HUES48 (cell line): ENCODE data around the gene PRDM8.
"Not testable (repeated sequence)": the region's sequence is repeated elsewhere in the genome, so short reads cannot be mapped to it uniquely, and the experiment has no call there.

ENCODE experiments used
- H3K27ac ChIP-seq: one replicate; pipeline ENCODE4 v1.7.0; 2013; ENCODE audit warnings: low read depth, low read length, inconsistent platforms
- H3K27me3 ChIP-seq: 2 replicates; pipeline ENCODE4 v1.6.1; 2013; ENCODE audit warnings: mild to moderate bottlenecking, low read length; ENCODE audit not compliant: control insufficient read depth, insufficient read depth
- H3K36me3 ChIP-seq: 2 replicates; pipeline ENCODE4 v1.6.1; 2013; ENCODE audit warnings: low read length; ENCODE audit not compliant: control insufficient read depth, insufficient read depth
- H3K4me1 ChIP-seq: 2 replicates; pipeline ENCODE4 v1.6.1; 2013; ENCODE audit warnings: mild to moderate bottlenecking, low read length; ENCODE audit not compliant: control insufficient read depth, insufficient read depth
- H3K4me3 ChIP-seq: 2 replicates; pipeline ENCODE4 v1.5.1; 2013; ENCODE audit warnings: mild to moderate bottlenecking, low read depth, low read length
- H3K9ac ChIP-seq: 2 replicates; pipeline ENCODE4 v1.6.1; 2013; ENCODE audit warnings: mild to moderate bottlenecking, low read depth, low read length, moderate library complexity
- H3K9me3 ChIP-seq: 2 replicates; pipeline ENCODE4 v1.6.1; 2013; ENCODE audit warnings: low read length; ENCODE audit not compliant: control insufficient read depth, insufficient read depth

Gene PRDM8

DNA sequence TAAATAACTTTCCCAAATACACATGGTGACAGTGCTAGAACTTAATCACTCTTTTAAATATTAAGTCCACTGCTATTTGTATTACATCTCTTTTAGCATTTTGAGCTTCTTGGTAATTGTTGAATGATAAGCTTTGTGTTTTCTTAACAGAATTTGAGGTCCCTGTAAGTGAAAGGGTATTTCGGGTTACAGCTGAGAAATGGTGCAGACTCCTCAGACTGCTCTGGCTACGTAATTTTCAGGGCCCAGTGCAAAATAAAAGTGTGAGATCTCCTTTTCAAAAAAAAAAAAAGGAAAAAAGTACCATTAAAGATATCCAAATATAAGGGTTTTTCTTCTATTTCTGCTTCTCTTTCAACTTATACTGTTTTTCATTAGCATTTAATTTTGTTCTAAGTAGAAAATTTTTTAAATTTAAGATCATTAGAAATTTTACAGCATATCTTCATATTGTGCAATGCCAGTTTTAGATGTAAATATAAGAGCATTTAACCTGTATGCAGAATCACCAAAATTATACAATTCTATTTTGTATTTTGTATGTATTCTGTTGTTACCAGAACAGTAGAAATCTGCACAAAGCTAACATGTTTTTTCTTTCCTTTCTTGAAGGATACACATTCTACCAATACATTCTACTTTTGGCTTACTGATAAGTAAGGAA is 35.5 kb downstream of the PRDM8 start:
- no peak overlapping the region for H3K27ac ChIP-seq
- no peak overlapping the region for H3K9ac ChIP-seq

DNA sequence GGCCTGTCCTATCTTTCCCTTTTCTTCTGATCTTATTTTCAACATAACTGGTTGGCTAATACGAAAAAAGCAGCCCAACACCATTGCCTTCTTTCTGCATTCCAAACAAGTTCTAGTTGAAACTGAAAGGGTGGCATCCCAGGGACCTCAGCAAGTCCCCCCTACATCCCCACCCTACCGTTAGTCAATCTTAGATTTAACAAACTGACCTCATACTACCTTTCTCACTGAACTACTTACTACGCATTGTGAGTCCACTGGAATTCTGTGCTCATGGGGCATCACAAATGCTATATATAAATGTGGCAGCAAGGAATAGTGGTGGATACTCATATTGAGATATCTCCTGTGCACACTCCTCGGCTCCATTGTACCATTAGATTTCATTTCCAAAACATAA is 36.1 kb downstream of the PRDM8 start:
- no peak overlapping the region for H3K9ac ChIP-seq
- no peak overlapping the region for H3K4me3 ChIP-seq
- no peaks in the 10 kb centered on the region for H3K4me1 ChIP-seq
- H3K9me3 ChIP-seq, result no peaks in the 10 kb centered on the region
- no peak overlapping the region for H3K27ac ChIP-seq
- no peaks in the 10 kb centered on the region for H3K27me3 ChIP-seq
- H3K36me3 ChIP-seq, result no peaks in the 10 kb centered on the region

More for the DNA sequence above, 35.5 kb downstream of the PRDM8 start:
- Histone ChIP-seq H3K36me3 (no peaks in the 10 kb centered on the region), H3K4me1 (no peaks in the 10 kb centered on the region), H3K27me3 (no peaks in the 10 kb centered on the region), H3K9me3 (no peaks in the 10 kb centered on the region), H3K4me3 (no peak overlapping the region)

DNA sequence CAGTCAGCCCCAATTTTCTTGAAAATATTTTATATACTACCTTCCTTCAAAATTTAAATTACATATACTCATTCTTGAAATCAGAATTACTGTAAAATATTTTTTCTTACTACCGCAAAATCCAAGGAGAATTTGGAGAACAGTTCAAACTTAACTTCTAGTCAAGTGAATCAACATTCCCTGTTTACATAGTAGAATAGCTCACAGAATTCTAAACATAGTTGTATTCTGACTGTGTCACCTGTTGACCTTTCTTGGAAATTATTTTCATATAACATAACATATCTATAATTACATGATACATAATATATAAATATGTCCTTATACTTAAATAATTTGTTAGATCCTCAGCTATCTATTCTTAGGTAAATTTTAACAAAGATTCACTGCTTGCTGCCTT is 38.1 kb downstream of the PRDM8 start:
- Histone ChIP-seq H3K27ac (no peak overlapping the region), H3K9ac (no peak overlapping the region), H3K4me1 (no peaks in the 10 kb centered on the region), H3K9me3 (no peaks in the 10 kb centered on the region), H3K27me3 (no peaks in the 10 kb centered on the region; the same call in 1 of the 2 replicates), H3K4me3 (no peak overlapping the region), H3K36me3 (no peaks in the 10 kb centered on the region)

DNA sequence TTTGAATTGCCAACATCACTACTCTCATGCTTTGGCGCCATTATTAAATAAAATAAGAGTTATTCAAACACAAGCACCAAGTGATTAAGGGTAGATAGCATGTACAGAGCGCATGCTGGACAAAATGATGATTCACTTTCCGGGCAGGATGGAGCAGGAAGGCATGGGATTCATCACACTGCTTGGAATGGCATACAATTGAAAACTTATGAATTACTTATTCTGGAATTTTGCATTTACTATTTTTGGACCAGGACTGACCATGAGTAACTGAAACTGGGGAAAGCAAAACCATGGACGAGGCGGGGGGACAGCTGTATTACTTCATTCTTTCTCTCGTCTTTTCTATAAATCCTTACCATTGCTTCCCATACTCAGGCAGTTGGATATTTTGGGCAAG is 40.7 kb downstream of the PRDM8 start:
- Histone ChIP-seq H3K4me1 (no peaks in the 10 kb centered on the region), H3K9me3 (no peaks in the 10 kb centered on the region), H3K4me3 (no peak overlapping the region), H3K27me3 (no peaks in the 10 kb centered on the region; the same call in 1 of the 2 replicates), H3K36me3 (no peaks in the 10 kb centered on the region), H3K9ac (no peak overlapping the region), H3K27ac (no peak overlapping the region)

DNA sequence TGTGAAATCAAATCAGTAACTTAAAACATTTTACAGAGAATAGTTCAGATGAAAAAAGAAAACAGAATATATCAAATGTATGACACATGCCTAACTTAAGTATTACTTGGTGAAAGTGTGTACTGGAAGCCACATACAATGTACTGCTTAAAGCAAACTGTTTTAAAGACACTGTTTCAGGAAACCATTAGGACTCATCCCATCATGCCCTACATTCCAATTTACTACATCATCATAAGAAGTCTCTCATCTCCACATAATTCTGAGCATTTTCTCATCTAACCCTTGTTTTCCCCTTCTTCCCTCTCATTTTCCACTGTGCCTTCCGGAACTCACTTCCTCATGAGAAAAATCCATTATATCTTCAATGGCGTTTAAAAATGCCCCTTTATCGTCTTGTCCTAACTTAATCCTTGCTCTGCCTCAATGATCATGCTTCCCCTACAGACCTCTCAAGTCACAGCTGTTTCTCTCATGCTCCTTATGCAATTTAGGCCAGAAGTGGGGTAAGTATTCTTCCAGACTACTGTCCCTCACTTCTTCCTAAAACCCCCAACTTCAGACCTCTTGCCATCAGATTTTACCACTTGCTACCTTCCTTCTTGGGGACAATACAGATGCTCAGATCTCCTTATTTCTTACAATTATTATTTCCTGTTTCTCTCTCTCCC is 42.3 kb downstream of the PRDM8 start:
- Histone ChIP-seq H3K27me3 (no peaks in the 10 kb centered on the region; the same call in none of the 2 replicates), H3K9me3 (no peaks in the 10 kb centered on the region), H3K4me3 (no peak overlapping the region), H3K9ac (no peak overlapping the region), H3K36me3 (no peaks in the 10 kb centered on the region), H3K27ac (no peak overlapping the region), H3K4me1 (no peaks in the 10 kb centered on the region)

DNA sequence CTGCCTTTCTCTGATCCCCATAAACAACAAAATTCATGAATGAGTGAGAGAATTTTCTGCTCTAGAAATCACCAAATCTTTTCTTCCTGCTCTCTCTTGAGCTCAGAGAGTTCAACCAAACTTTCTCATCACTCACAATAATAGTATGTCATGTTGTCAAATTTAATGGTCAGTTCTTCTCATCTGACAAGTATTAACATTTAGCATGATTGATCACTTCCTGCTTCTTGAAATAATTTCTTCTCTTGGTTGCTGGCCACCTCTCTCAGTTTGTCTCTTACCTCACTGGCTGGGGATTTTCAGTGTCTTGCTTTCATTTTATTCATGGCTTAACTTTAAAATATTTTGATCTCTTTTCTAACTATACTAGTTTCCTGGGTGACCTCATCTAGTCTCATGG is 43.7 kb downstream of the PRDM8 start:
- H3K4me3 ChIP-seq, result no peak overlapping the region

DNA sequence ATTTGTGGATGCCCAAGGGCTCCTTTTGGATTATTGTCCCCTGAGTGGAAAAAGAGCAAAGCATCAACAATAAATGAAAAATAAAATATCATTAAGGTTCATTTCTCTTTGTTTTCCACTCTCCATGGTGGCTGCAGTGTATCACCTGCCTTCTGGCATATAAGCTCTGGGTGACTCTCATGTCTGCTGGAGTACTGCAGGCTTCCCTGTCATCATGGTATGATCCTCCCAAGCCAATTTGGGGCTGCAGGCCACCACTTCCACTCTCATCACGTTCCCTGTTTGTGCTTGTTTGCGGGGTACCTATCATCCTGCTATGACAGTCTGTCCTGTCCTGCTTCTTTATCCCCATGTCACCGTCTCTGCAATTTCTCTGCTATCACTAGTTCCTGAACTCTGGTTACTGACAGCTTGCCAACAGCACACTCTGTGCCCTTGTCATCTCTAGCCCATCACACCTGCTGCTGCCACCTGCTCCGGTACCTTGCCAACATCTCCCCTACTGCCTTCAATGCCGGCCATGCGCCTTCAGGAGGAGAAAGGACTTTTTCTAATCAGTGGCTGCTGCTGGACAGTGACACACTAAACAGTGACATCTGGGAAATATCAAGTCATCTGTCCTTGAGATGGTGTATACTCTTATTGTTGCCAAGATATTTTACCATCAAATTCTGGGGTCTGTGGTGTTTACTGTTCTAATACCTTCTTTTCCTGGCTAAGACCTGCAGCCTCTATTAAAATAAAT is 46.1 kb downstream of the PRDM8 start:
- no peaks in the 10 kb centered on the region for H3K36me3 ChIP-seq
- no peaks in the 10 kb centered on the region for H3K9me3 ChIP-seq
- no peak overlapping the region for H3K27ac ChIP-seq
- H3K4me3 ChIP-seq, result no peak overlapping the region
- no peaks in the 10 kb centered on the region for H3K4me1 ChIP-seq
- no peak overlapping the region for H3K9ac ChIP-seq
- no peaks in the 10 kb centered on the region; the same call in none of the 2 replicates for H3K27me3 ChIP-seq

More for the DNA sequence above, 43.7 kb downstream of the PRDM8 start:
- Histone ChIP-seq H3K9me3 (no peaks in the 10 kb centered on the region), H3K36me3 (no peaks in the 10 kb centered on the region), H3K27ac (no peak overlapping the region), H3K9ac (no peak overlapping the region), H3K27me3 (no peaks in the 10 kb centered on the region; the same call in none of the 2 replicates), H3K4me1 (no peaks in the 10 kb centered on the region)

DNA sequence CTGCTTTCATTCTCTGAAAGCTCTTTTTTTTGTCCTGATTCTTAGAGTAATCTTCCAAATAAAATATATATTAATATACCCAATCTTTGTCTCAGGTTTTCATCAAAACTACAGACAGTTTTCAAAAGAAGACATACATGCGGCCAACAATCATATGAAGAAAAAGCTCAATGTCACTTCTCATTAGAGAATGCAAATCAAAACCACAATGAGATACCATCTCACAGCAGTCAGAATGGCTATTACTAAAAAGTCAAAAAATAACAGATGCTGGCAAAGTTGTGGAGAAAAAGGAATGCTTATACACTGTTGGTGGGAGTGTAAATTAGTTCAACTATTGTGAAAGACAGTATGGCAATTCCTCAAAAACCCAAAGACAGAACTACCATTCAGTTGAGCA is 50.2 kb downstream of the PRDM8 start:
- not testable (repeated sequence) for H3K9ac ChIP-seq, H3K4me3 ChIP-seq, H3K36me3 ChIP-seq, H3K27me3 ChIP-seq, H3K27ac ChIP-seq, H3K4me1 ChIP-seq, H3K9me3 ChIP-seq

DNA sequence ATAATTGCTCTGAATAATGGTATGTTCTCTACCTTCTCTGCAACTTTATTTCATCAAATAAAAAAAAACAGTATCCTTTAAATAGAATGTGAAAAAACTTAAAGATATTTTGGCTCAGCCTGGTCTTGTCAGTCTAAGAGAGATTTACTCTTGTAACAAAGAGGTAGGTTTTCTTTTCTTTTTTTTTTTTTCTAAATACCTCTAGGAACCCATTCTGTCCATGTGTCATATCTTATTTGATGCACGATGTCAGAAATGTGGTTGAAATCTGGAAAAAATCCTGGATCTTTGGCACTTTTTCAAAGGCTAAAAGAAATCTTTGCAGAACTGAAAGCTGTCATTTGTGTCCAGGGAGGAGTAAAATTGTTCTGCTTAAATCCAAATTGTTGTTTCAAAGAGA is 51.8 kb downstream of the PRDM8 start:
- Histone ChIP-seq H3K36me3 (no peaks in the 10 kb centered on the region), H3K9me3 (no peaks in the 10 kb centered on the region), H3K27ac (no peak overlapping the region), H3K9ac (no peak overlapping the region), H3K27me3 (no peaks in the 10 kb centered on the region), H3K4me3 (no peak overlapping the region), H3K4me1 (no peaks in the 10 kb centered on the region)

DNA sequence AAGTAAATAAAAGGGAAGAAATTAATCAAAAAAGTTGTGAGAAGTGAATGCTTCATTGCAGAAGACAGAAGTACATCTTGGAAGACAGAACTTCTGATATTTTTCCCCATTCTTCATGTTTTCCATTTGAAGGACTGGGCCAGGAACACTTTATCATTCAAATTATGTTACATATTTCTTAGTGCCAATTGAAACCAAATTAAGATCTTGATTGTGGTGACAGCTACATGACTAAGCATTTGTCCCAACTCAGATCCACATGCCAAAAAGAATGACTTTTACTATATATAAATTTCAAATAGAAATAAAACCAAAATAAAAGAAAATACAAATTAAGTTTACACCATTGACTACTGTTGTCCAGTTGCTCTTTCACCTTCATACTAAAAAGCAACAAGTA is 55.1 kb downstream of the PRDM8 start:
- Histone ChIP-seq H3K4me3 (no peak overlapping the region), H3K36me3 (no peaks in the 10 kb centered on the region), H3K4me1 (no peaks in the 10 kb centered on the region), H3K27ac (no peak overlapping the region), H3K27me3 (peaks cover 10% of the 10 kb centered on the region), H3K9ac (no peak overlapping the region), H3K9me3 (no peaks in the 10 kb centered on the region)

DNA sequence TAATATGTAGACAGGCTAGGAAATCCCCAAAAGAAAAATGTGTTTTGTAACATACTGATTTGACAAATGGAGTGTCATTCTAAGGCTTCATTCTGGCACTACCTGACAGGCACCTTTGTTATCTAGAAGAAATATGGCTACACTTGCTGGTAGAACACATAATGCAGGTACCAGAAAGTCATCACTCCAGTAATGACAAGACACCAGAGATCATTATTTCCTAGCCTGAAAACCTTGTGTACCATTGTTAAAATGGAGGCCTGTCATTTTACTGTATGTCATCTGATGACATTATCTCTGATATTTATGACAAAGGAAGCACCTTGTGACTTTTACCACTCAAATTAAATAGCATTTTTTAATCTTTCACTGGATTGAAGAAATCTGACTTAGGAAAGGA is 55.6 kb downstream of the PRDM8 start:
- H3K9me3 ChIP-seq, result no peaks in the 10 kb centered on the region
- H3K4me3 ChIP-seq, result no peak overlapping the region
- H3K4me1 ChIP-seq, result no peaks in the 10 kb centered on the region
- no peak overlapping the region for H3K9ac ChIP-seq
- no peaks in the 10 kb centered on the region for H3K36me3 ChIP-seq
- H3K27ac ChIP-seq, result no peak overlapping the region
- H3K27me3 ChIP-seq, result peaks cover 10% of the 10 kb centered on the region
